HepG2 (cell line): Measurements from ENCODE around the gene TIMP4. TPM values are rescaled to one million over a fixed set of nuclear protein-coding genes. Genes with fewer than 3 reads are reported as not detected.

ENCODE experiments used
- ATAC-seq: fragments of 200-7000 bp; cut with Tn5 transposase; 3 replicates; pipeline ENCODE4 v1.9.1; 2020; ENCODE audit warnings: mild to moderate bottlenecking, moderate library complexity
- BruUV-seq: library from RNA; stranded (reverse); fragments of 400-500 nt; replicated peaks from 2 replicates; lab custom pipeline; 2021; lab: Mats Ljungman, UMichigan
- CTCF ChIA-PET: fragments of 300-600 bp; formaldehyde crosslinking; extraction: SDS; loops from one replicate; lab custom pipeline; 2021; ENCODE audit warnings: low total read pairs, inconsistent platforms, low intra/inter-chr PET ratio; lab: Yijun Ruan, JAX
- POLR2A ChIA-PET: fragments of 350-600 bp; sonication (Branson Sonifier 250); formaldehyde crosslinking; loops from one replicate; lab custom pipeline; 2020; ENCODE audit warnings: antibody characterized with exemption, inconsistent platforms; lab: Yijun Ruan, JAX
- DNase-seq: peaks from one replicate; pipeline ENCODE4 v3.0.0-alpha.2; 2015; ENCODE audit warnings: low spot score
- FAIRE-seq: peaks from 3 replicates; lab custom pipeline; 2011; peaks lifted over from hg19 to GRCh38; lab: Jason Lieb, UNC
- H2AFZ ChIP-seq: one replicate; pipeline ENCODE4 v1.6.1; 2011; ENCODE audit warnings: low read length, inconsistent platforms
- H3K27ac ChIP-seq: fragments of 300-600 bp; 3 replicates; pipeline ENCODE4 v1.8.0; 2011; ENCODE audit warnings: mixed run types, mild to moderate bottlenecking, mixed read lengths, low read length, inconsistent platforms; ENCODE audit not compliant: insufficient read depth; ENCODE audit errors: extremely low read length
- H3K27me3 ChIP-seq, 2 experiments: fragments of 200-600 bp in 1 of 2; 2 replicates in 1 of 2; 3 replicates in 1 of 2; pipeline versions ENCODE4 v1.6.0 to v1.8.0; 2011; ENCODE audit warnings: low read length in 2 of 2, mild to moderate bottlenecking in 2 of 2, moderate library complexity in 2 of 2, inconsistent platforms in 1 of 2; ENCODE audit not compliant: insufficient read depth in 2 of 2, control insufficient read depth in 1 of 2
- H3K36me3 ChIP-seq, 2 experiments: fragments of 200-600 bp in 1 of 2; replicated peaks in 1 of 2; 2 replicates in 1 of 2; 3 replicates in 1 of 2; pipeline versions ENCODE4 v1.5.1 to v1.8.0; 2011; ENCODE audit warnings: low read length in 2 of 2, inconsistent platforms in 1 of 2; ENCODE audit not compliant: insufficient read depth in 2 of 2, control insufficient read depth in 1 of 2
- H3K4me1 ChIP-seq: 2 replicates; pipeline ENCODE4 v1.5.1; 2012; ENCODE audit warnings: low read length, inconsistent platforms; ENCODE audit not compliant: insufficient read depth
- H3K4me2 ChIP-seq: 2 replicates; pipeline ENCODE4 v1.6.0; 2011; ENCODE audit warnings: low read depth, low read length, inconsistent platforms
- H3K4me3 ChIP-seq, 3 experiments: fragments of 200-600 bp in 1 of 3; sonication (generic), shearing (Covaris generic) in 1 of 3; replicated peaks in 1 of 3; 2 replicates each; pipeline ENCODE4 v1.5.1; 2011 to 2016; ENCODE audit warnings: low read length in 3 of 3, inconsistent platforms in 2 of 3, low read depth in 2 of 3, mild to moderate bottlenecking in 2 of 3, control low read depth in 1 of 3, mixed read lengths in 1 of 3; ENCODE audit not compliant: insufficient read depth in 1 of 3
- H3K79me2 ChIP-seq: one replicate; pipeline ENCODE4 v1.6.1; 2011; ENCODE audit warnings: low read length, inconsistent platforms; ENCODE audit not compliant: insufficient read depth
- H3K9ac ChIP-seq: 2 replicates; pipeline ENCODE4 v1.6.0; 2011; ENCODE audit warnings: mild to moderate bottlenecking, low read depth, low read length, inconsistent platforms; ENCODE audit not compliant: insufficient read depth
- H3K9me3 ChIP-seq: 2 replicates; pipeline ENCODE4 v1.5.1; 2012; ENCODE audit warnings: mild to moderate bottlenecking, low read length
- H4K20me1 ChIP-seq: 2 replicates; pipeline ENCODE4 v1.6.0; 2011; ENCODE audit warnings: inconsistent platforms, mild to moderate bottlenecking, low read length, moderate library complexity; ENCODE audit not compliant: insufficient read depth
- GTF2F1 ChIP-seq: fragments of 150-350 bp; IDR thresholded peaks from 2 replicates; pipeline ENCODE4 v1.6.1; 2014; ENCODE audit warnings: low read length
- HOXA5 ChIP-seq: sonication (generic); formaldehyde crosslinking; IDR thresholded peaks from 2 replicates; pipeline ENCODE4 v1.4.0; 2020; ENCODE audit warnings: missing genetic modification reagents
- IKZF4 ChIP-seq: sonication (generic); formaldehyde crosslinking; IDR thresholded peaks from 2 replicates; pipeline ENCODE4 v1.5.1; 2020; ENCODE audit warnings: borderline replicate concordance, mild to moderate bottlenecking, low read depth, missing genetic modification reagents; ENCODE audit errors: not compliant biosample characterization
- REPIN1 ChIP-seq: sonication (generic); formaldehyde crosslinking; IDR thresholded peaks from 2 replicates; pipeline ENCODE4 v1.8.0; 2022; ENCODE audit warnings: missing genetic modification reagents, low read depth, mild to moderate bottlenecking, borderline replicate concordance
- WGBS: methylation state at CpG from one replicate; pipeline ENCODE4 v1.1.6; 2017; ENCODE audit warnings: low lambda C conversion rate; 5-methylcytosine and 5-hydroxymethylcytosine counted together
- in situ Hi-C: cut with HindIII; loops from 2 replicates; pipeline ENCODE4 v1.10.0; 2017; ENCODE audit warnings: low pct_unique_long_range_greater_than_20kb; ENCODE audit not compliant: extremely low pct_ligation_motif_present
- intact Hi-C: fragments of 100-400 bp; cut with micrococcal nuclease; formaldehyde crosslinking; loops from one replicate; pipeline ENCODE4 v1.10.0; 2022; ENCODE audit not compliant: unreplicated experiment
- polyA plus RNA-seq, 8 experiments: library from polyadenylated mRNA; depleted of rRNA in 3 of 8; stranded (reverse) in 7 of 8; unstranded in 1 of 8; fragments of >200 nt; fragmentation: Illumina TruSeq in 4 of 8; extraction: Trizol in 4 of 8; gene quantifications; 2 replicates each; pipeline versions ENCODE4 v1.2.1 to v1.2.3, GENCODE V29; 2011 to 2016; ENCODE audit warnings: low read depth in 4 of 8, missing spikeins in 1 of 8, mixed read lengths in 1 of 8; ENCODE audit not compliant: insufficient read depth in 1 of 8
- total RNA-seq, 5 experiments: library from RNA; depleted of rRNA; stranded (reverse); fragments of >200 nt; fragmentation: Illumina TruSeq; extraction: Trizol; gene quantifications; 2 replicates each; pipeline ENCODE4 v1.2.3, GENCODE V29; 2016; ENCODE audit warnings: low read depth in 1 of 5
- TF ChIP-seq, protein P1 (sequence below): sonication (generic); formaldehyde crosslinking; IDR thresholded peaks from 2 replicates; pipeline ENCODE4 v1.4.0; 2020; ENCODE audit warnings: low read depth, missing genetic modification reagents

TIMP4 gene
- total and polyA plus RNA-seq, 2 of the 13 experiments (the other 11 are each of a cell fraction or from before 2014, with no cell fraction given), result 0.05 to 0.07 TPM

GRCh38 chr3:12192173-12192572 lies 33.5 kb upstream of the TIMP4 start:
- TF ChIP-seq GTF2F1 (no peak), IKZF4 (CRISPR knock-in tag) (no peak), REPIN1 (CRISPR knock-in tag) (no peak), HOXA5 (no peak)
- TF ChIP-seq, protein P1, sequence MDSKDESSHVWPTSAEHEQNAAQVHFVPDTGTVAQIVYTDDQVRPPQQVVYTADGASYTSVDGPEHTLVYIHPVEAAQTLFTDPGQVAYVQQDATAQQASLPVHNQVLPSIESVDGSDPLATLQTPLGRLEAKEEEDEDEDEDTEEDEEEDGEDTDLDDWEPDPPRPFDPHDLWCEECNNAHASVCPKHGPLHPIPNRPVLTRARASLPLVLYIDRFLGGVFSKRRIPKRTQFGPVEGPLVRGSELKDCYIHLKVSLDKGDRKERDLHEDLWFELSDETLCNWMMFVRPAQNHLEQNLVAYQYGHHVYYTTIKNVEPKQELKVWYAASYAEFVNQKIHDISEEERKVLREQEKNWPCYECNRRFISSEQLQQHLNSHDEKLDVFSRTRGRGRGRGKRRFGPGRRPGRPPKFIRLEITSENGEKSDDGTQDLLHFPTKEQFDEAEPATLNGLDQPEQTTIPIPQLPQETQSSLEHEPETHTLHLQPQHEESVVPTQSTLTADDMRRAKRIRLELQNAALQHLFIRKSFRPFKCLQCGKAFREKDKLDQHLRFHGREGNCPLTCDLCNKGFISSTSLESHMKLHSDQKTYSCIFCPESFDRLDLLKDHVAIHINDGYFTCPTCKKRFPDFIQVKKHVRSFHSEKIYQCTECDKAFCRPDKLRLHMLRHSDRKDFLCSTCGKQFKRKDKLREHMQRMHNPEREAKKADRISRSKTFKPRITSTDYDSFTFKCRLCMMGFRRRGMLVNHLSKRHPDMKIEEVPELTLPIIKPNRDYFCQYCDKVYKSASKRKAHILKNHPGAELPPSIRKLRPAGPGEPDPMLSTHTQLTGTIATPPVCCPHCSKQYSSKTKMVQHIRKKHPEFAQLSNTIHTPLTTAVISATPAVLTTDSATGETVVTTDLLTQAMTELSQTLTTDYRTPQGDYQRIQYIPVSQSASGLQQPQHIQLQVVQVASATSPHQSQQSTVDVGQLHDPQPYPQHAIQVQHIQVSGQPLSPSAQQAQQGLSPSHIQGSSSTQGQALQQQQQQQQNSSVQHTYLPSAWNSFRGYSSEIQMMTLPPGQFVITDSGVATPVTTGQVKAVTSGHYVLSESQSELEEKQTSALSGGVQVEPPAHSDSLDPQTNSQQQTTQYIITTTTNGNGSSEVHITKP, result 0 out of 2 replicates have a peak, but pooled peaks have one; percentile 40
- ATAC-seq (no peak), FAIRE-seq (no peak), DNase-seq (no peak)
- in situ Hi-C loops (no loop called here), intact Hi-C loops (no loop called here)
- Histone ChIP-seq H2AFZ (no peak overlapping the region), H3K27me3 (peaks cover 0 to 25% of the 10 kb centered on the region in 2 experiments), H3K4me1 (peaks cover 23% of the 10 kb centered on the region), H3K9me3 (no peaks in the 10 kb centered on the region), H3K36me3 (no peaks in the 10 kb centered on the region), H3K4me3 (no peak overlapping the region), H3K4me2 (no peak overlapping the region), H3K9ac (no peak overlapping the region), H3K27ac (no peak overlapping the region), H4K20me1 (no peaks in the 10 kb centered on the region), H3K79me2 (no peaks in the 10 kb centered on the region)
- 58% methylated on average over 8 of the region's 8 CpGs for WGBS
- POLR2A ChIA-PET, result no interaction called here
- no TSS peak for BruUV-seq
- CTCF ChIA-PET, result no interaction called here
